ENCODE results near the gene KSR1.

Gene KSR1

DNA sequence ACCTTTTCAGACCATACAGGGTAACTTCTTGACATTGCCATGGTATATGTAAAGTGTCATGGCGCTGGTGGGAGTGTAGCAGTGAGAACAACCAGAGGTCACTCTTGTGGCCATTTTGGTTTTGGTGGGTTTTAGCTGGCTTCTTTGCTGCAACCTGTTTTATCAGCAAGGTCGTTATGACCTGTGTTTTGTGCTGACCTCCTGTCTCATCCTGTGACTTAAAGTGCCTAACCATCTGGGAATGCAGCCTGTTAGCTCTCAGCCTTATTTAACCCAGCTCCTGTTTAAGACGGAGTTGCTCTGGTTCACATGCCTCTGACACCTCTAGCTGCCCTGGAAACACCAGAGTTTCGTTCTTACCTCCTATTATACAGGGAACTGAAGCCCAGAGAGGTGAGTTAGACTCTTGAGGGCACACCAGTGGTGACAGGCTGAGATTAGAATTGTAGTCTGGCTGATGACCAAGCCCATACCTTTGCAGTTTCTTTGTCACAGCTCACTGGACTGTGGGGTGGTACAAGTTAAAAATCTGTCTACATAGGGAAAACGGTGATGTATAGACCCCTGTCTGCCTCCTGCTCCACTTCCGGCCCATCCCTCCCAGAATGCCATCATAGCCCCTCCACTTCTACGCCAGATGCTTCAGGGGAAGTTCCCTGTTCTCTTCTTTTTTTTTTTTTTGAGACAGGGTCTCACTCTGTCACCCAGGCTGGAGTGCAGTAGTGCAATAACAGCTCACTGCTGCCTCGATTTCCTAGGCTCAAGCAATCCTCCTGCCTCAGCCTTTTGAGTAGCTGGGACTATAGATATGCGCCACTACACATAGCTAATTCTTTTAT, 21.0 kb downstream of the KSR1 start:
- no peaks in the 10 kb centered on the region for H3K9me3 ChIP-seq (ENCODE audit: control insufficient read depth in 1 of 2, low read length in 2 of 2)
- H3K4me3 ChIP-seq (ENCODE audit: low read depth in 1 of 2, low read length in 2 of 2), result no peak overlapping the region
- H3K27ac ChIP-seq (ENCODE audit: low read length), result no peak overlapping the region
- H3K36me3 ChIP-seq (ENCODE audit: control insufficient read depth in 1 of 2, insufficient read depth in 2 of 2, low read length in 2 of 2), result no peaks in the 10 kb centered on the region
- no peaks in the 10 kb centered on the region for H3K27me3 ChIP-seq (ENCODE audit: low read depth, low read length)
- peaks cover 7 to 13% of the 10 kb centered on the region in 2 donors for H3K4me1 ChIP-seq (ENCODE audit: control insufficient read depth in 1 of 2, insufficient read depth in 2 of 2, low read length in 2 of 2)

DNA sequence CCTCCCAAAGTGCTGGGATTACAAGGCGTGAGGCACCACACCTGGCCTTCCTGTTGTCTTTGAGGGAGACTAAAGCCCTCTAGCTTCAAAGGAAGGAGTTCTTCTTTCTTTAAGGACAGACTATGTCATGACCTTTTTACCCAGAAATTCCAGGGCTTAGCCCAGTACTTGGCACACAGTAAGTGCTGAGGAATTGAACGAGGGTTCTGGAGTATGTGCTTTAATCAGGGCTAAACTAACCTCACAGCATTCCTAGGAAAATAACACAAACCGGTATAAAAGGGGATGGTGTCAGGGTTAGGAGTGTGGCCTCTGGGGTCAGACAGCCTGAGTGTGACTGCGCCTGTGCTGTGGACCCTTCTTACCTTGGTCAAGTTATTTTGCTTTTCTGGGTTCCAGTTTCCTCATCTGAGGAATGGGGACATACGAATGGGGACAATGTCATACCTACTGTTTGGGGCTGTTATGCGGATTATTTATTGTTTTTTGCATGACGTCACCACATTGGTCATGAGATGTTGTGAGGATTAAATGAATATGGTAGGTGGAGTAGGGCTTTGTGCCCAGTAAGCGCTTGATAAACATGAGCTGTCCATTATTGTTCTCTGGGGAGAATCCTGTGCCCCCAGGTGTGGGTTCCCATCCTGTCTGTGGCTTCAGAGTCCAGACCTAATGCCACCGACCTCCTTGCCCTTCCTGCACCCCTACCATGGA, 21.9 kb downstream of the KSR1 start:
- Histone ChIP-seq H3K4me3 (ENCODE audit: low read depth in 1 of 2, low read length in 2 of 2) (no peak overlapping the region), H3K36me3 (ENCODE audit: control insufficient read depth in 1 of 2, insufficient read depth in 2 of 2, low read length in 2 of 2) (no peaks in the 10 kb centered on the region), H3K27ac (ENCODE audit: low read length) (no peak overlapping the region), H3K4me1 (ENCODE audit: control insufficient read depth in 1 of 2, insufficient read depth in 2 of 2, low read length in 2 of 2) (peaks cover 7 to 12% of the 10 kb centered on the region in 2 donors), H3K9me3 (ENCODE audit: control insufficient read depth in 1 of 2, low read length in 2 of 2) (no peaks in the 10 kb centered on the region), H3K27me3 (ENCODE audit: low read depth, low read length) (no peaks in the 10 kb centered on the region)

DNA sequence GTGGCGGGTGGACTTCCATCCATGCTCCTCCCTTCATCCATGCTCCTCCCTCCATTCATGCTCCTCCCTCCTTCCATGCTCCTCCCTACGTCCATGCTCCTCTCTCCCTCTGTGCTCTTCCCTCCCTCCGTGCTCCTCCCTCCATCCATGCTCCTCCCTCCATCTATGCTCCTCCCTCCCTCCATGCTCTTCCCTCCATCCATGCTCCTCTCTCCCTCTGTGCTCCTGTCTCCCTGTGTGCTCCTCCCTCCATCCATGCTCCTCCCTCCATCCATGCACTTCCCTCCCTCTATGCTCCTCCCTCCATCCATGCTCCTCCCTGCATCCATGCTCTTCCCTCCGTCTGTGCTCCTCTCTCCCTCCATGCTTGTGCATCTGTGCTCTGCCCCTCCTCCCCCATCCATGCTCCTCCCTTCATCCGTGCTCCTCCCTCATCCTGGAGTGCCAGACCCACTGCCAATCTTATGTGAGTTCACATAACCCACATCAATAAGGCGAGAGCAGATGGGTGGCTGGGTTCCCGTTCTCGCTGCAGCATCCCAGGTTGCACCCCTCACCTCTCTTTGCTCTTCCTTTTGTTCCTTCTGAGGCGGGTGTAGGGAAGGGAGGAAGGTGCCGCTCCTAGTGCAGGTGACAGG, 22.8 kb downstream of the KSR1 start:
- no peak overlapping the region for H3K27ac ChIP-seq (ENCODE audit: low read length)
- no peaks in the 10 kb centered on the region for H3K27me3 ChIP-seq (ENCODE audit: low read depth, low read length)
- H3K36me3 ChIP-seq (ENCODE audit: control insufficient read depth in 1 of 2, insufficient read depth in 2 of 2, low read length in 2 of 2), result no peaks in the 10 kb centered on the region
- no peaks in the 10 kb centered on the region for H3K9me3 ChIP-seq (ENCODE audit: control insufficient read depth in 1 of 2, low read length in 2 of 2)
- H3K4me1 ChIP-seq (ENCODE audit: control insufficient read depth in 1 of 2, insufficient read depth in 2 of 2, low read length in 2 of 2), result peaks cover 3% of the 10 kb centered on the region in 2 donors
- no peak overlapping the region for H3K4me3 ChIP-seq (ENCODE audit: low read depth in 1 of 2, low read length in 2 of 2)

- no peaks in the 10 kb centered on the region for H3K36me3 ChIP-seq (ENCODE audit: control insufficient read depth in 1 of 2, insufficient read depth in 2 of 2, low read length in 2 of 2)
- H3K4me1 ChIP-seq (ENCODE audit: control insufficient read depth in 1 of 2, insufficient read depth in 2 of 2, low read length in 2 of 2), result peaks cover under 1 to 2% of the 10 kb centered on the region in 2 donors
- no peaks in the 10 kb centered on the region for H3K27me3 ChIP-seq (ENCODE audit: low read depth, low read length)
- no peak overlapping the region for H3K4me3 ChIP-seq (ENCODE audit: low read depth in 1 of 2, low read length in 2 of 2)
- H3K27ac ChIP-seq (ENCODE audit: low read length), result no peak overlapping the region
- no peaks in the 10 kb centered on the region for H3K9me3 ChIP-seq (ENCODE audit: control insufficient read depth in 1 of 2, low read length in 2 of 2)
These were observed 23.6 kb downstream of the KSR1 start for GRCh38 chr17:27479838-27480237.

GRCh38 chr17:27480699-27481098, 24.5 kb downstream of the KSR1 start:
- peaks cover 9 to 10% of the 10 kb centered on the region in 2 donors for H3K4me1 ChIP-seq (ENCODE audit: control insufficient read depth in 1 of 2, insufficient read depth in 2 of 2, low read length in 2 of 2)
- no peak overlapping the region for H3K4me3 ChIP-seq (ENCODE audit: low read depth in 1 of 2, low read length in 2 of 2)
- H3K36me3 ChIP-seq (ENCODE audit: control insufficient read depth in 1 of 2, insufficient read depth in 2 of 2, low read length in 2 of 2), result no peaks in the 10 kb centered on the region
- no peaks in the 10 kb centered on the region for H3K9me3 ChIP-seq (ENCODE audit: control insufficient read depth in 1 of 2, low read length in 2 of 2)
- no peak overlapping the region for H3K27ac ChIP-seq (ENCODE audit: low read length)
- H3K27me3 ChIP-seq (ENCODE audit: low read depth, low read length), result no peaks in the 10 kb centered on the region

- H3K4me1 ChIP-seq (ENCODE audit: control insufficient read depth in 1 of 2, insufficient read depth in 2 of 2, low read length in 2 of 2), result peaks cover 10 to 16% of the 10 kb centered on the region in 2 donors
- H3K4me3 ChIP-seq (ENCODE audit: low read depth in 1 of 2, low read length in 2 of 2), result no peak overlapping the region
- no peaks in the 10 kb centered on the region for H3K9me3 ChIP-seq (ENCODE audit: control insufficient read depth in 1 of 2, low read length in 2 of 2)
- H3K36me3 ChIP-seq (ENCODE audit: control insufficient read depth in 1 of 2, insufficient read depth in 2 of 2, low read length in 2 of 2), result no peaks in the 10 kb centered on the region
- H3K27ac ChIP-seq (ENCODE audit: low read length), result no peak overlapping the region
- no peaks in the 10 kb centered on the region for H3K27me3 ChIP-seq (ENCODE audit: low read depth, low read length)
These were observed 25.1 kb downstream of the KSR1 start for GRCh38 chr17:27481327-27481726.

GRCh38 chr17:27485125-27485524, 28.9 kb downstream of the KSR1 start:
- H3K27ac ChIP-seq (ENCODE audit: low read length), result no peak overlapping the region
- no peak overlapping the region for H3K4me3 ChIP-seq (ENCODE audit: low read depth in 1 of 2, low read length in 2 of 2)
- H3K4me1 ChIP-seq (ENCODE audit: control insufficient read depth in 1 of 2, insufficient read depth in 2 of 2, low read length in 2 of 2), result peaks cover 10 to 30% of the 10 kb centered on the region in 2 donors
- no peaks in the 10 kb centered on the region for H3K27me3 ChIP-seq (ENCODE audit: low read depth, low read length)
- H3K9me3 ChIP-seq (ENCODE audit: control insufficient read depth in 1 of 2, low read length in 2 of 2), result no peaks in the 10 kb centered on the region
- no peaks in the 10 kb centered on the region for H3K36me3 ChIP-seq (ENCODE audit: control insufficient read depth in 1 of 2, insufficient read depth in 2 of 2, low read length in 2 of 2)

DNA sequence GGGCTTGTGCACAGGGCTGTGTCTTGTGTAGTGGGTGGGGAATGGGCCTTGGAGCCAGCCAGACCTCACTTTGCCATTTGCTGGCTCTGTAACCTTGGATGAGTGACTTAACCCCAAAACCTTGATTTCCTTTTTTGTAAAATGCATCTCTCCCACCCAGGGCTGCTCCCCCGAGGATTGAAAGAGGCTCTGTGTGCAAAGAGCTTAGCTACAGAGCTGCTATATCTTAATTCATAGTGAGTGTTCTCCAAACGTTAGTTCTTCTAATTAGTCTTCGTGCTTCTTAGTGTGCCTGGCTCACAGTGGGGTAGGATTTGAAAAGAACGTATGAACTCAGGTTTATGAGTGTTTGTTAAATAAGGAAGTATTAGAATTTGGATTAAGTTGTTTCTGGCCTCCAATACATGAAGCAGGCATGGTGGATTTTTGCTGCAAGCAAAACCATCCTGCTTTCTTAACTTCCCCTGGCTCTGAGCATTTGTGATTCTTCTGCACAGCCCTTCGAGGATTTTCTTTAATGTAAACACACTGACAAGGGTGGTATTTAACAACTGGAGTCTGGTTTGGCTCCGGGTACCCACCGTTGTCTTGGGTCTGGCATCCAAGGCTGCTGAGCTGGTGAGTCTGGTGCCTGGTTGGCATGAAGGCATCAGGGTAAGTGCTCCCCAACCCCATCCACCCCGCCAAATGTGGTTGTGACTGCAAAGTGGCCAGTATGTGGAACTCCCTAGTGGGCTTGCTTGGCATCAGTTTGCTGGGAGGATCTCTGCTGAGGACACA, 29.7 kb downstream of the KSR1 start:
- no peak overlapping the region for H3K27ac ChIP-seq (ENCODE audit: low read length)
- no peaks in the 10 kb centered on the region for H3K9me3 ChIP-seq (ENCODE audit: control insufficient read depth in 1 of 2, low read length in 2 of 2)
- no peaks in the 10 kb centered on the region for H3K27me3 ChIP-seq (ENCODE audit: low read depth, low read length)
- peaks cover 10 to 30% of the 10 kb centered on the region in 2 donors for H3K4me1 ChIP-seq (ENCODE audit: control insufficient read depth in 1 of 2, insufficient read depth in 2 of 2, low read length in 2 of 2)
- H3K36me3 ChIP-seq (ENCODE audit: control insufficient read depth in 1 of 2, insufficient read depth in 2 of 2, low read length in 2 of 2), result no peaks in the 10 kb centered on the region
- no peak overlapping the region for H3K4me3 ChIP-seq (ENCODE audit: low read depth in 1 of 2, low read length in 2 of 2)

DNA sequence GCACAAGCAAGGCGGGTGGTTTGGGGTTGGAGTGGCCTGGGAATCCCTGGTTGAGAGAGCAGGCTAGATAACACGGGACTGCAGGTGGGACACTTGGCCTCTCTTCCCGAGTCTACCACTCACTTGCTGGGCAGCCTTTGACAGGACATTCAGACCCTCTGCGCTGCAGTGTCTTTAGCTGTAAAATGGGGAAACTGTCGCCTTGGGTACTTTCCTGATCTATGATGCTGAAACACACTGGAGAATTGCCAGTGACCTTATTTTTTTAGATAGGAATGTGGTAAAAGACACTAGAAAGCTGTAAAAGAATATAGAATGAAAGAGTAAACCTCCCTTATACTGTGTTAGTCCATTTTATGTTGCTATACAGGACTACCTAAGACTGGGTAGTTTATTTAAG, 30.5 kb downstream of the KSR1 start:
- Histone ChIP-seq H3K4me1 (ENCODE audit: control insufficient read depth in 1 of 2, insufficient read depth in 2 of 2, low read length in 2 of 2) (peaks cover 10 to 30% of the 10 kb centered on the region in 2 donors), H3K27me3 (ENCODE audit: low read depth, low read length) (no peaks in the 10 kb centered on the region), H3K36me3 (ENCODE audit: control insufficient read depth in 1 of 2, insufficient read depth in 2 of 2, low read length in 2 of 2) (no peaks in the 10 kb centered on the region), H3K9me3 (ENCODE audit: control insufficient read depth in 1 of 2, low read length in 2 of 2) (no peaks in the 10 kb centered on the region), H3K27ac (ENCODE audit: low read length) (no peak overlapping the region), H3K4me3 (ENCODE audit: low read depth in 1 of 2, low read length in 2 of 2) (no peak overlapping the region)

DNA sequence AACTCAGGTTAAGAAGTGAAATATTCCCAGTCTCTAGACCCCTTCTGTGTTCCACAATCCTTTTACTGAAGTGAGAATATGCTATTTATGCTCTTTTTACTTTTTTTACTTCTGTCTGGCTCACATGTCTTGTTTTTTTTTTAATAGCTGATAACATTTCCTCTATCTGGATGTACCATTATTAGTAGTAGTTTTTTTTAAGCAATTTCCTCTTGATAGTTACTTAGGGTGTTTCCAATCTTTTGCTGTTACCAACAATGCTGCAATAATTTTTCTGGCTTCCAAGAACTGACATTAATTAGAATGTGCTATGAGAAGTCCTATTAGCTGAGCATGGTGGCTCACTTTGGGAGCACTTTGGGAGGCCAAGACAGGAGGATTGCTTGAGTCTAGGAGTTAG, 32.0 kb downstream of the KSR1 start:
- Histone ChIP-seq H3K27me3 (ENCODE audit: low read depth, low read length) (no peaks in the 10 kb centered on the region), H3K36me3 (ENCODE audit: control insufficient read depth in 1 of 2, insufficient read depth in 2 of 2, low read length in 2 of 2) (no peaks in the 10 kb centered on the region), H3K4me1 (ENCODE audit: control insufficient read depth in 1 of 2, insufficient read depth in 2 of 2, low read length in 2 of 2) (peaks cover 10 to 30% of the 10 kb centered on the region in 2 donors), H3K9me3 (ENCODE audit: control insufficient read depth in 1 of 2, low read length in 2 of 2) (no peaks in the 10 kb centered on the region), H3K4me3 (ENCODE audit: low read depth in 1 of 2, low read length in 2 of 2) (no peak overlapping the region), H3K27ac (ENCODE audit: low read length) (no peak overlapping the region)
